SK-N-SH treated with all-trans-retinoic acid at 6 μM for 48 hours (cell line): Measurements from ENCODE around the gene CFAP300.

ENCODE experiments used
- ATAC-seq: fragments of 200-7000 bp; cut with Tn5 transposase; 3 replicates; pipeline ENCODE4 v1.9.1; 2020; ENCODE audit warnings: mild to moderate bottlenecking, moderate library complexity
- ARNTL ChIP-seq: fragments of 450-650 bp; formaldehyde crosslinking; IDR thresholded peaks from 2 replicates; pipeline ENCODE4 v1.5.0; 2020; ENCODE audit warnings: low read depth, mild to moderate bottlenecking, moderate library complexity, borderline replicate concordance
- BACH2 ChIP-seq: fragments of 250-450 bp; sonication (Bioruptor Pico); IDR thresholded peaks from 2 replicates; pipeline ENCODE4 v1.9.0; 2021; ENCODE audit warnings: mild to moderate bottlenecking, borderline replicate concordance
- CSDC2 ChIP-seq: fragments of 250-450 bp; sonication (Bioruptor Pico); IDR thresholded peaks from 2 replicates; pipeline ENCODE4 v1.5.0; 2020; ENCODE audit warnings: mild to moderate bottlenecking, moderate library complexity
- ESRRG ChIP-seq: fragments of 250-450 bp; sonication (Bioruptor Pico); IDR thresholded peaks from 2 replicates; pipeline ENCODE4 v1.6.1; 2021; ENCODE audit warnings: mild to moderate bottlenecking
- GLIS3 ChIP-seq: fragments of 250-450 bp; sonication (Bioruptor Pico); IDR thresholded peaks from 2 replicates; pipeline ENCODE4 v1.5.0; 2020; ENCODE audit warnings: mild to moderate bottlenecking, moderate library complexity
- ISL1 ChIP-seq: fragments of 250-450 bp; sonication (Bioruptor Pico); IDR thresholded peaks from 2 replicates; pipeline ENCODE4 v2.1.2; 2022; ENCODE audit warnings: mild to moderate bottlenecking, moderate library complexity
- OSR1 ChIP-seq: fragments of 250-450 bp; sonication (Bioruptor Pico); IDR thresholded peaks from 2 replicates; pipeline ENCODE4 v1.8.0; 2022; ENCODE audit warnings: moderate library complexity, mild to moderate bottlenecking, inconsistent platforms
- PPARA ChIP-seq: fragments of 250-450 bp; sonication (Bioruptor Pico); IDR thresholded peaks from 2 replicates; pipeline ENCODE4 v1.5.0; 2020; ENCODE audit warnings: mild to moderate bottlenecking, borderline replicate concordance
- RARB ChIP-seq: fragments of 250-450 bp; sonication (Bioruptor Pico); IDR thresholded peaks from 2 replicates; pipeline ENCODE4 v1.8.0; 2021; ENCODE audit warnings: mild to moderate bottlenecking, moderate library complexity
- SNAI2 ChIP-seq: fragments of 250-450 bp; sonication (Bioruptor Pico); IDR thresholded peaks from 2 replicates; pipeline ENCODE4 v1.5.0; 2020; ENCODE audit warnings: mild to moderate bottlenecking, moderate library complexity
- TCF4 ChIP-seq: fragments of 250-450 bp; sonication (Bioruptor Pico); IDR thresholded peaks from 2 replicates; pipeline ENCODE4 v1.8.0; 2021; ENCODE audit warnings: mild to moderate bottlenecking, moderate library complexity, borderline replicate concordance
- TOX ChIP-seq: fragments of 250-450 bp; sonication (Bioruptor Pico); IDR thresholded peaks from 2 replicates; pipeline ENCODE4 v1.8.0; 2021; ENCODE audit warnings: mild to moderate bottlenecking, moderate library complexity, borderline replicate concordance
- TSHZ2 ChIP-seq: fragments of 250-450 bp; sonication (Bioruptor Pico); IDR thresholded peaks from 2 replicates; pipeline ENCODE4 v1.5.0; 2020; ENCODE audit warnings: mild to moderate bottlenecking, moderate library complexity
- ZC3H10 ChIP-seq: fragments of 250-450 bp; sonication (Bioruptor Pico); IDR thresholded peaks from 2 replicates; pipeline ENCODE4 v1.5.1; 2021; ENCODE audit warnings: mild to moderate bottlenecking, moderate library complexity
- ZFP3 ChIP-seq: fragments of 250-450 bp; sonication (Bioruptor Pico); IDR thresholded peaks from 2 replicates; pipeline ENCODE4 v1.5.0; 2020; ENCODE audit warnings: mild to moderate bottlenecking, moderate library complexity
- ZFP30 ChIP-seq: fragments of 450-650 bp; formaldehyde crosslinking; IDR thresholded peaks from 2 replicates; pipeline ENCODE4 v1.5.0; 2022; ENCODE audit warnings: mild to moderate bottlenecking, moderate library complexity
- ZNF565 ChIP-seq: fragments of 450-650 bp; formaldehyde crosslinking; conservative IDR thresholded peaks from 2 replicates; pipeline ENCODE4 v1.5.0; 2020; ENCODE audit warnings: low read depth, mild to moderate bottlenecking, moderate library complexity
- ZNF70 ChIP-seq: fragments of 450-650 bp; formaldehyde crosslinking; IDR thresholded peaks from 2 replicates; pipeline ENCODE4 v1.5.0; 2020; ENCODE audit warnings: mild to moderate bottlenecking, moderate library complexity
- ZNF8 ChIP-seq: fragments of 450-650 bp; formaldehyde crosslinking; IDR thresholded peaks from 2 replicates; pipeline ENCODE4 v1.5.0; 2020; ENCODE audit warnings: mild to moderate bottlenecking, moderate library complexity
- TF ChIP-seq, protein P1 (sequence below): fragments of 250-450 bp; sonication (Bioruptor Pico); IDR thresholded peaks from 2 replicates; pipeline ENCODE4 v1.8.0; 2020; ENCODE audit warnings: mild to moderate bottlenecking, moderate library complexity, borderline replicate concordance
- TF ChIP-seq, protein P2 (sequence below): fragments of 250-450 bp; sonication (Bioruptor Pico); IDR thresholded peaks from 2 replicates; pipeline ENCODE4 v1.5.1; 2020; ENCODE audit warnings: low read depth, mild to moderate bottlenecking, moderate library complexity
- TF ChIP-seq, protein P3 (sequence below): fragments of 250-450 bp; sonication (Bioruptor Pico); IDR thresholded peaks from 2 replicates; pipeline ENCODE4 v1.8.0; 2021; ENCODE audit warnings: low read depth, mild to moderate bottlenecking, moderate library complexity, borderline replicate concordance

Gene CFAP300

GRCh38 chr11:102061276-102061675, 14.0 kb downstream of the CFAP300 start:
- TF ChIP-seq BACH2 (no peak), OSR1 (no peak), ZC3H10 (CRISPR knock-in tag) (no peak), PPARA (CRISPR knock-in tag) (no peak), CSDC2 (no peak), ZFP3 (CRISPR knock-in tag) (no peak), ESRRG (CRISPR knock-in tag) (no peak), GLIS3 (CRISPR knock-in tag) (no peak), RARB (CRISPR knock-in tag) (no peak), ZNF8 (CRISPR knock-in tag) (no peak), ARNTL (CRISPR knock-in tag) (no peak), TOX (CRISPR knock-in tag) (no peak), TCF4 (no peak), SNAI2 (no peak), ZFP30 (CRISPR knock-in tag) (no peak), ISL1 (CRISPR knock-in tag) (no peak)
- TF ChIP-seq, protein P1, sequence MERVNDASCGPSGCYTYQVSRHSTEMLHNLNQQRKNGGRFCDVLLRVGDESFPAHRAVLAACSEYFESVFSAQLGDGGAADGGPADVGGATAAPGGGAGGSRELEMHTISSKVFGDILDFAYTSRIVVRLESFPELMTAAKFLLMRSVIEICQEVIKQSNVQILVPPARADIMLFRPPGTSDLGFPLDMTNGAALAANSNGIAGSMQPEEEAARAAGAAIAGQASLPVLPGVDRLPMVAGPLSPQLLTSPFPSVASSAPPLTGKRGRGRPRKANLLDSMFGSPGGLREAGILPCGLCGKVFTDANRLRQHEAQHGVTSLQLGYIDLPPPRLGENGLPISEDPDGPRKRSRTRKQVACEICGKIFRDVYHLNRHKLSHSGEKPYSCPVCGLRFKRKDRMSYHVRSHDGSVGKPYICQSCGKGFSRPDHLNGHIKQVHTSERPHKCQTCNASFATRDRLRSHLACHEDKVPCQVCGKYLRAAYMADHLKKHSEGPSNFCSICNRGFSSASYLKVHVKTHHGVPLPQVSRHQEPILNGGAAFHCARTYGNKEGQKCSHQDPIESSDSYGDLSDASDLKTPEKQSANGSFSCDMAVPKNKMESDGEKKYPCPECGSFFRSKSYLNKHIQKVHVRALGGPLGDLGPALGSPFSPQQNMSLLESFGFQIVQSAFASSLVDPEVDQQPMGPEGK = no peak
- TF ChIP-seq, protein P2, sequence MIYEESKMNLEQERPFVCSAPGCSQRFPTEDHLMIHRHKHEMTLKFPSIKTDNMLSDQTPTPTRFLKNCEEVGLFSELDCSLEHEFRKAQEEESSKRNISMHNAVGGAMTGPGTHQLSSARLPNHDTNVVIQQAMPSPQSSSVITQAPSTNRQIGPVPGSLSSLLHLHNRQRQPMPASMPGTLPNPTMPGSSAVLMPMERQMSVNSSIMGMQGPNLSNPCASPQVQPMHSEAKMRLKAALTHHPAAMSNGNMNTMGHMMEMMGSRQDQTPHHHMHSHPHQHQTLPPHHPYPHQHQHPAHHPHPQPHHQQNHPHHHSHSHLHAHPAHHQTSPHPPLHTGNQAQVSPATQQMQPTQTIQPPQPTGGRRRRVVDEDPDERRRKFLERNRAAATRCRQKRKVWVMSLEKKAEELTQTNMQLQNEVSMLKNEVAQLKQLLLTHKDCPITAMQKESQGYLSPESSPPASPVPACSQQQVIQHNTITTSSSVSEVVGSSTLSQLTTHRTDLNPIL = no peak
- TF ChIP-seq, protein P3, sequence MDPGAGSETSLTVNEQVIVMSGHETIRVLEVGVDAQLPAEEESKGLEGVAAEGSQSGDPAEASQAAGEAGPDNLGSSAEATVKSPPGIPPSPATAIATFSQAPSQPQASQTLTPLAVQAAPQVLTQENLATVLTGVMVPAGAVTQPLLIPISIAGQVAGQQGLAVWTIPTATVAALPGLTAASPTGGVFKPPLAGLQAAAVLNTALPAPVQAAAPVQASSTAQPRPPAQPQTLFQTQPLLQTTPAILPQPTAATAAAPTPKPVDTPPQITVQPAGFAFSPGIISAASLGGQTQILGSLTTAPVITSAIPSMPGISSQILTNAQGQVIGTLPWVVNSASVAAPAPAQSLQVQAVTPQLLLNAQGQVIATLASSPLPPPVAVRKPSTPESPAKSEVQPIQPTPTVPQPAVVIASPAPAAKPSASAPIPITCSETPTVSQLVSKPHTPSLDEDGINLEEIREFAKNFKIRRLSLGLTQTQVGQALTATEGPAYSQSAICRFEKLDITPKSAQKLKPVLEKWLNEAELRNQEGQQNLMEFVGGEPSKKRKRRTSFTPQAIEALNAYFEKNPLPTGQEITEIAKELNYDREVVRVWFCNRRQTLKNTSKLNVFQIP (CRISPR knock-in tag) = no peak
- TF ChIP-seq, all 23 proteins: peak for 0
- peak; percentile 92 for ATAC-seq

DNA sequence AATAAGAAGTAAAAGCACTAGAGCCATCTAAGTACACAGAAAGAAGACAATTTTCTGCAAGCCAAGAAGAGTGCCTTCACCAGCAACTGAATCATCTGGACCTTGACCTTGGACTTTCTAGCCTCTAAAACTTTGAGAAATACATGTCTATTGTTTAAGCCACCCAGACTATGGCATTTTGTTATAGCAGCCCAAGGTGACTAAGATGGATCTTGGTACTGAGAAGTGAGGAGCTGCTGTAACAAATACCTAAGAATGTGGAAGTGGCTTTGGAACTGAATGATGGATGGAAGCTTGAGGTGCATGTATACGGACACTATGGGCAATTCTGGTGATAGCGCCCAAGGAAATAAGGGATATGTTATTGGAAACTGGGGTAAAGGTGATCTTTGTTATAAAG, 14.9 kb downstream of the CFAP300 start:
- no peak for ATAC-seq
- TF ChIP-seq, protein P1 = no peak
- TF ChIP-seq RARB (CRISPR knock-in tag) (no peak), TSHZ2 (CRISPR knock-in tag) (no peak), GLIS3 (CRISPR knock-in tag) (no peak), CSDC2 (no peak), OSR1 (no peak), ESRRG (CRISPR knock-in tag) (no peak), ZNF70 (no peak)

DNA sequence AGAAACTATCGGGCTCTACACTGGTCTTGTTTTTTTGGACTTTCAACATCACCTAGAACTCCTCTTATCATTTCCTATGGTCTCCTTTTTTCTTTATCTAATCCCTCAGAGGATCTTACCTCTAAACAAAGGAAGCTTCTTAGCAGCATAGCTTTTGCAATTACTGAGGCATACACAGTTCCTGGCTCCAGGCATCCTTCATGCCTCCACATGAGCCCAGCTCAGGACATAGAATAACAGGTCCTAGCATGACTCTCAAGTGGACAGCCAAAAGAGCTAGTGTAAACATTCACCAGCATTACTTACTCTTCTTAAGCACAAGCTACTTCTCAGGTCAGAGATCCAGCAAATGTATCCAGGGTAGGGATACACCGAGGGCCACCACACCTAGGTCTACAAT, 17.1 kb downstream of the CFAP300 start:
- TF ChIP-seq, protein P3 (CRISPR knock-in tag) = no peak
- TF ChIP-seq, protein P2 = no peak
- TF ChIP-seq SNAI2 = no peak
- no peak for TF ChIP-seq ZFP30 (CRISPR knock-in tag)
- TF ChIP-seq CSDC2 = no peak
- TF ChIP-seq, protein P1 = no peak
- no peak for TF ChIP-seq ZC3H10 (CRISPR knock-in tag)
- no peak for TF ChIP-seq TOX (CRISPR knock-in tag)
- no peak for TF ChIP-seq RARB (CRISPR knock-in tag)
- no peak for TF ChIP-seq ARNTL (CRISPR knock-in tag)
- no peak for TF ChIP-seq GLIS3 (CRISPR knock-in tag)
- no peak for TF ChIP-seq ZNF565 (CRISPR knock-in tag)
- TF ChIP-seq PPARA (CRISPR knock-in tag) = no peak
- no peak for TF ChIP-seq ISL1 (CRISPR knock-in tag)
- ATAC-seq = no peak
